Activated naive CD4-positive, alpha-beta T cell treated with anti-CD3 and anti-CD28 coated beads, Interleukin-2, amount 10 ng/mL, durations not matched to agents 7 days and 5 days (primary cell): ENCODE results near the gene NGRN.
"Not testable (repeated sequence)": the region's sequence is repeated elsewhere in the genome, so short reads cannot be mapped to it uniquely, and the experiment has no call there.

Experiments
- CTCF ChIA-PET: fragments of 350-600 bp; sonication (Branson Sonifier 250); formaldehyde crosslinking; loops from one replicate; lab custom pipeline; 2021; ENCODE audit warnings: antibody characterized with exemption; lab: Charles Lee
- DNase-seq: peaks from one replicate; pipeline ENCODE4 v3.0.0-alpha.2; 2020
- H3K27ac Mint-ChIP-seq: one replicate; pipeline ENCODE4 v1.8.0; 2021; ENCODE audit warnings: mild to moderate bottlenecking, moderate library complexity, mixed read lengths
- H3K27me3 Mint-ChIP-seq: one replicate; pipeline ENCODE4 v1.8.0; 2021; ENCODE audit warnings: mild to moderate bottlenecking, mixed read lengths
- H3K36me3 Mint-ChIP-seq: one replicate; pipeline ENCODE4 v1.8.0; 2021; ENCODE audit warnings: mixed read lengths
- H3K4me1 Mint-ChIP-seq: one replicate; pipeline ENCODE4 v1.8.0; 2021; ENCODE audit warnings: mixed read lengths
- H3K4me3 Mint-ChIP-seq: one replicate; pipeline ENCODE4 v1.8.0; 2021; ENCODE audit warnings: mild to moderate bottlenecking, moderate library complexity, mixed read lengths
- H3K9me3 Mint-ChIP-seq: one replicate; pipeline ENCODE4 v1.8.0; 2021; ENCODE audit warnings: mixed read lengths

The NGRN gene

DNA sequence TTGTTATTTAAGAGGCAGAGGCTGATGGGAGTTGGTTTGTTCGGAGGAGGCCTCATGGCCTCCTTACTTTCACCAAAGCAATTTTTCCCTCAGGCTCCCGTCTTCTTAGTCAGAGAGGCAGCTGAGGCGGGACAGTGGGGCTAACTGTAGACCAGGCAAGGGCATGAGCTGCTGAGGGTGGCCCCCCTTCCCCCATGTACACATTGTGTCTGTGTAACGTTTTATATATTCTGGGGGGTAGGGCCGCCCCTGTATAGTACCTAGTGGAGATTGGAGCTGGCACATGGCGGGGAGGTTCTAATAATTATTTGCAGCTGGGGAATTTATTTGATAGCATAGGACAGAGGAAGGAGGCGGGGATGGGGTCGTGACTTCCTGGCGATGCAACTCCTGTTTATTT lies 35.1 kb downstream of the NGRN start:
- no peak for DNase-seq
- Mint-ChIP-seq H3K36me3 (no peaks in the 10 kb centered on the region), H3K27ac (no peak overlapping the region), H3K9me3 (no peaks in the 10 kb centered on the region), H3K27me3 (peaks cover 17% of the 10 kb centered on the region), H3K4me3 (no peak overlapping the region), H3K4me1 (peaks cover 18% of the 10 kb centered on the region)
- CTCF ChIA-PET: interaction anchor here (0.7 to 8.1 kb wide), 10 partner anchors 7 to 213 kb away, joined by 3 to 91 read pairs (median 4); no protein-coding TSS in a partner anchor

DNA sequence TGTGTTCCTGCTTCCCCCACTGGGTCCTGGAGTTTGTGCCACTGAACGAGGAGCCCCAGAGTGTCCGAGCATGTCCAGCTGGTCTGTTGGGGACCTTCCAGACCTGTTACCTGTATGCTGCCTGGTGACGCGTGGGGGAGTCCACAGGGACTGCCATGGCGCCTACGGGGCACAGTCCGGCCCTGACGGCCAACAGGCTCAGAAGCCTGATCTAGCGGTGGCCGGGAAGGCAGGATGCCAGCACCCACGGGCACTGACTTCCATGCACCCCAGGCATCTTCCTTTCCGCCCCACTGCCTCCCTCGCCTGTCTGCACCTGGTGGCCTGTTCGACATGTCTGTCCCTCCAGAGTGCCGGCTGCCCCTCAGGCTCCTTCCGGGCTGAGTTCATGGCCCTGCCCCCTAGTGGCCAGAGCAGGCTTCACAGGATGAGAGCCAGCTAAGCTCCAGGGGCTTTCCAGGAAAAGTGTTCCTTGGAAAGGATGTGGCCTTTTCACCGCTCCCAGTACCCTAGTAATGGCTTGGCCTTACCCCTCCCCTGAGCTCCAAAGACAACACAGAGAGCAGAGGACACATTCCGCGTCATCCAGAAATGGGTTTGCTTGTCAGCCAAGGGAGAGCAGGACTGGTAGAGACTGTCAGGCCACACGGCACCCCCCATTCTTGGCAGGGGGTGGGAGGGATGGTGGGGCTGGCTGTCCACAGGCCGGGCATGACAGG lies 35.7 kb downstream of the NGRN start:
- peaks cover 21% of the 10 kb centered on the region for H3K4me1 Mint-ChIP-seq
- H3K4me3 Mint-ChIP-seq: no peak overlapping the region
- no peak overlapping the region for H3K27ac Mint-ChIP-seq
- H3K9me3 Mint-ChIP-seq: no peaks in the 10 kb centered on the region
- H3K36me3 Mint-ChIP-seq: no peaks in the 10 kb centered on the region
- DNase-seq: peak; percentile 72
- CTCF ChIA-PET: interaction anchor here (0.7 to 8.1 kb wide), 18 partner anchors 8 to 214 kb away, joined by 3 to 91 read pairs (median 4); no protein-coding TSS in a partner anchor
- H3K27me3 Mint-ChIP-seq: peaks cover 16% of the 10 kb centered on the region

DNA sequence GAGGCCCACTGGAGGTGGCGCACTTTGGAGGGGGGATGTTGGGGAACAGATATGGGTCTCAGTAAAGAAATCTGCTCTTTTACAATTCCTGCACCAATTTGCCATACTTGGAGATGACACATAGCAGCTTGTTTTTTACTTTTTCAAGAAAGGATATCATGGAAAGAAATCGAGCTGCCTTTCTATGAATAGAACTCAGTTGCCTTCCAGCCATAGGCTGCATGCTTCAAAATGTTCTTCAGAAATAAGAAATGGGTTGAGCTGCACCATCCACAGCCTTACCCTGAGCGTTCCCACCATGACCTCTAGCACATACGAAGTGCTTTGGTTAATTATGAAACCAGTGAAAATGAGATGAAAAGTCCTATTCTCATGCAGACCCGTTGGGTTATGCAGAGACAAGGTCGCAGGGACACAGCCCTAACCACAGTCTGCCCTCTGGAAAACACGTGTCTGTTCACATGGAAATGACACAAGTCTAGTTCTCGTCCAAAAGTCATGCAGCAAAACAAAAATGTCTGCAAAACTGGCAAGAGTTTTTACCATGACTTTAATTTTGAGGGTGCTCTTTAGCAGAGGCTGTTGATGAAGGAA lies 36.3 kb downstream of the NGRN start:
- H3K4me3 Mint-ChIP-seq: no peak overlapping the region
- no peak for DNase-seq
- peaks cover 16% of the 10 kb centered on the region for H3K27me3 Mint-ChIP-seq
- CTCF ChIA-PET: interaction anchor here (0.8 to 8.1 kb wide), 16 partner anchors 8 to 180 kb away, joined by 3 to 91 read pairs (median 4); no protein-coding TSS in a partner anchor
- H3K4me1 Mint-ChIP-seq: peaks cover 28% of the 10 kb centered on the region
- H3K9me3 Mint-ChIP-seq: no peaks in the 10 kb centered on the region
- no peak overlapping the region for H3K27ac Mint-ChIP-seq
- H3K36me3 Mint-ChIP-seq: no peaks in the 10 kb centered on the region

DNA sequence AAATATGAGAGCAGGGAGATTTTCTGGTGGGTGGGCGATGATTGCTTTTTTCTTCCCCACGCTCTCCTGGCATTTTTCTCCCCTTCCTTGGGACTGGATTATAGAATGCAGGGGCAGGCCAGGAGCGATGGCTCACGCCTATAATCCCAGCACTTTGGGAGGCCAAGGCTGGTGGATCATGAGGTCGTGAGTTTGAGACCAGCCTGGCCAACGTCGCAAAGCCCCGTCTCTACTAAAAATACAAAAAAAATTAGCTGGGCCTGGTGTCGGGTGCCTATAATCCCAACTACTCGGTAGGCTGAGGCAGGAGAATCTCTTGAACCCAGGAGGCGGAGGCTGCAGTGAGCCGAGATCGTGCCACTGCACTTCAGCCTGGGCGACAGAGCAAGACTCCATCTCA lies 39.9 kb downstream of the NGRN start:
- not testable (repeated sequence) for H3K27ac Mint-ChIP-seq, H3K9me3 Mint-ChIP-seq, H3K36me3 Mint-ChIP-seq, DNase-seq, H3K4me3 Mint-ChIP-seq
- CTCF ChIA-PET: interaction anchor here (1.4 to 8.1 kb wide), 3 partner anchors 12 to 162 kb away, joined by 3 to 91 read pairs (median 33); no protein-coding TSS in a partner anchor
- H3K27me3 Mint-ChIP-seq: peaks cover 12% of the 10 kb centered on the region
- H3K4me1 Mint-ChIP-seq: peaks cover 34% of the 10 kb centered on the region

DNA sequence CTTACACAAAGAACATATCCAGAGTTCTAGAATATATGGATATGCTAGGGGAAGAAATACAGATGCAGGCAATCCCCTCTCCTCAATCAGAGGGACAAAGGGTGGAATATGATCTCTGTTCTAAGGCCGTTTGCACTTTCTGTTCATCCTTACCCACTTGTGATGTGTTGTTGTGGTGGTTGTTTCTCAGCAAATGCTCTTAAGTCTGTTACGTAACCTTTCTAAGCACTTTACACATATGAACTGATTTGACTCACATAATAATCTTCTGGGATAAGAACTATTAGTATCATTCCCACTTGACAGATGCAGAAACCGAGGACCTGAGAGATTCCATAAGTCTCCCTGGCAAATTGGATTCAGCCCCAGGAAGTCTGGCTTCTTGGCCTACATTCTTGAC lies 40.5 kb downstream of the NGRN start:
- Mint-ChIP-seq H3K4me1 (peaks cover 31% of the 10 kb centered on the region), H3K9me3 (no peaks in the 10 kb centered on the region), H3K27ac (no peak overlapping the region), H3K36me3 (no peaks in the 10 kb centered on the region), H3K27me3 (peaks cover 12% of the 10 kb centered on the region), H3K4me3 (no peak overlapping the region)
- CTCF ChIA-PET: interaction anchor here (1.4 to 8.1 kb wide), 6 partner anchors 12 to 628 kb away, joined by 3 to 91 read pairs (median 6); no protein-coding TSS in a partner anchor
- DNase-seq: no peak

DNA sequence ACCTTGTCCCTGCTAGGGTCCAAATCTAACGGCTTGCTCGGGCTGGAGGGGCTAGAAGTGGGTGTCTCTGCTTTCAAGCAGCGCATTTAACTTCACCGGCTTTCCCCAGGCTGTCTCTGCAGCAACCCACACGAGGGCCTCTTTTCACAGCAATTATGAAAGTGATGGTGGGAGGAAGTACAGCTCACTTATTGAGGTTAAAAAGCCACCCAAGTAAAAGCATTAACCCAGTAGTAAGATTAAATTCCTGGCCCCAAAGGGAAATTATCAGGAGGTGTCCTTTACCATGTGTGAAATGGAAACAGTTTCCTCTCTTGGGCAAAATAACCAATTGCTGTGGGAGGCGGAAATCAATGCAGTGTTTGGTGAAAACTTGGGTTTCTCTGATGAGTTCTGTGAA lies 41.1 kb downstream of the NGRN start:
- DNase-seq: peak; percentile 50
- peaks cover 6% of the 10 kb centered on the region for H3K27me3 Mint-ChIP-seq
- CTCF ChIA-PET: interaction anchor here (1.4 to 8.1 kb wide), 7 partner anchors 13 to 627 kb away, joined by 3 to 91 read pairs (median 7); no protein-coding TSS in a partner anchor
- H3K27ac Mint-ChIP-seq: peak overlapping the region; percentile 70
- peaks cover 24% of the 10 kb centered on the region for H3K4me1 Mint-ChIP-seq
- no peaks in the 10 kb centered on the region for H3K36me3 Mint-ChIP-seq
- H3K9me3 Mint-ChIP-seq: no peaks in the 10 kb centered on the region
- H3K4me3 Mint-ChIP-seq: no peak overlapping the region

DNA sequence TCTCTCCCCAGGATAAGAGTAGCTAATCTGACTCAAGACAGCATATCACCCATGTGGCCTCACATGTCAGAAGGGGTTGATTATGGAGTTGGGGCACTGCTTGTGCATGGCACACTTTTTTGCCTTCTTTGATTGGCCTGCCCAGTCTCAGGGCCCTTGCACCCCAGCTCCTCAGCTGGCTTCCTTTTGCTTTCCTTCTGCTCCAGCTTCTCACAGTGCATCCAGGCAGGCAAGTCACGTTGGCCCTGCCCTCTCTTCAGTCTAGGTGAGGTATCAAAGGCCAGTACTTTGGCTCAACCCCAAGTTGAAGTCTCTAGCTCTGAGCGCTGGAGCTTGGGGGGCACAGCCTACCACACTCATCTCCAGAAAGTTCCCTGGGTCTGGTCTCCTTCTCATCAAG lies 42.2 kb downstream of the NGRN start:
- Mint-ChIP-seq H3K36me3 (no peaks in the 10 kb centered on the region), H3K27ac (no peak overlapping the region), H3K9me3 (no peaks in the 10 kb centered on the region), H3K27me3 (peaks cover 14% of the 10 kb centered on the region), H3K4me1 (peaks cover 19% of the 10 kb centered on the region), H3K4me3 (no peak overlapping the region)
- DNase-seq: no peak
- CTCF ChIA-PET: interaction anchor here (1.4 to 8.1 kb wide), 7 partner anchors 12 to 626 kb away, joined by 3 to 91 read pairs (median 7); no protein-coding TSS in a partner anchor

DNA sequence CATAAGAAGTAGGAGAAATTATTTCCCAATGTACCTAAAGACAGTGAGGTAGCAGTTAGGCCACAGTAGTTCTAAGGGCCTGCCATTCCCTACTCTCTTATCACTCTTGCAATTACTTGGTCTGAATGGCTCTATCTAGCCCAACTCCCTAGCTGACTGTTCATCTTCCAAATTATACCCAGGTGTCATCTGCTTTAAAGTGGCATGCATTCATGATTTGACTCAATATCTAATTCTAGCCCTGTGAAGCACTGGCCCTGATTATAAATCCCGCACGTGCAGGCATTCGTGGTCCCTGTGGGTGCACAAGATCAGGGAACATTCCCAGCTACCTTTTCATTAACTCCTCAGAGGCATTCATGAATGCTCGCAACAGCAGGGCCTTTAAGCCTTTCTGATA lies 43.5 kb downstream of the NGRN start:
- no peak overlapping the region for H3K4me3 Mint-ChIP-seq
- DNase-seq: no peak
- peaks cover 19% of the 10 kb centered on the region for H3K27me3 Mint-ChIP-seq
- no peaks in the 10 kb centered on the region for H3K36me3 Mint-ChIP-seq
- H3K9me3 Mint-ChIP-seq: no peaks in the 10 kb centered on the region
- H3K4me1 Mint-ChIP-seq: peaks cover 19% of the 10 kb centered on the region
- H3K27ac Mint-ChIP-seq: no peak overlapping the region
- CTCF ChIA-PET: interaction anchor here (0.9 to 3.9 kb wide), 4 partner anchors 7 to 42 kb away, joined by 3 to 21 read pairs (median 6); no protein-coding TSS in a partner anchor

DNA sequence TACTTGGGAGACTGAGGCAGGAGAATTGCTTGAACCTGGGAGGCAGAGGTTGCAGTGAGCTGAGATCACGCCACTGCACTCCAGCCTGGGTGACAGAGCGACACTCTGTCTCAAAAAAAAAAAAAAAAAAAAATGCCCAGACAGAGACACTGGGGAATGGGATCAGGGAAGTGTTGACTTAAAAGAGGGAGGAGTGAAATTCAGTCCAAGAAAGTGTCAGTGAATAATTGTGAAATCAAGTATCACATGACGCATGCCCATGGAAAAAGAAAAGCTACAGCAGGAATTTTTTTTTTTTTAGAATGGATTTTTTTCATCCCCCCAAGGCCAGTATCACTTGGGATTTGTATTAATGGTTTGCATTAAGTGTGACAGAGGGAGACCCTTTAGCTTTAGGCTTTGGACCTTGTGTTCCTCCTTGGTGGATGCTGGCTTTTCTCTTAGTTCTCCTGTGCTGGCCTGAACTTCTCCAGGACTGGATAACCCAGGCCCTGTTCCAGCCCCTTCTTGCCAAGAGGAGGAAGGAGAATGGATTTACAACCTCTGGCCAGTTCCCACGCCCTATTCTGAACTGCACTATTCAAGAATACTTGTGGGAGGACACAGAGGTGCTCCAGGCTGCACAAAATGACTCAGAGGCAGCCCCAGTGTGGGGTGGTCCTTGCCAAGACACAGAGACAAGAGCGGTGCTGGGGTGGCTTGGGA lies 50.0 kb downstream of the NGRN start:
- Mint-ChIP-seq H3K27me3 (peaks cover 33% of the 10 kb centered on the region), H3K9me3 (no peaks in the 10 kb centered on the region), H3K4me1 (peaks cover 5% of the 10 kb centered on the region), H3K27ac (no peak overlapping the region), H3K4me3 (no peak overlapping the region), H3K36me3 (no peaks in the 10 kb centered on the region)
- CTCF ChIA-PET: interaction anchor here (0.6 to 2.9 kb wide), 5 partner anchors 14 to 610 kb away, joined by 3 to 12 read pairs (median 5); no protein-coding TSS in a partner anchor
- no peak for DNase-seq

DNA sequence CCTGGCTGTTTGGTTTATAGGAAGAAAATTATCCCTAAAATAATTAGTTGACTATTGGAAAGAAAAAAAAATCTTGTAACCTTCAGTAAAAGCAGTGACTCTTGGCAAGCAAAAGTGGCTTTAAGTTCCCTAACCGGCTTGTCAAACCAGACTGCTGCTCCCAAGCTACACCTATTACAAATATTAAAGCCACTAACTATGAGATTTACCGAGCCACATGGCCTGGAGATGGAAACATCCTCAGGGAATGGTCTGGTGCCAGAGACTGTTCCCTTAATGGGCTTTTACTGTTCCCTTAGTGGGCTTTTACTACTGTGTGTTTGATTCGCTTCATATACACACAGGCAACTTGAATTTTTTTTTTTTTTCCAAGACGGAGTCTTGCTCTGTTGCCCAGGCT lies 50.7 kb downstream of the NGRN start:
- DNase-seq: no peak
- Mint-ChIP-seq H3K4me1 (peaks cover 7% of the 10 kb centered on the region), H3K36me3 (no peaks in the 10 kb centered on the region), H3K9me3 (no peaks in the 10 kb centered on the region), H3K27me3 (peaks cover 33% of the 10 kb centered on the region), H3K4me3 (no peak overlapping the region), H3K27ac (no peak overlapping the region)
- CTCF ChIA-PET: interaction anchor here (0.8 to 2.9 kb wide), 4 partner anchors 15 to 166 kb away, joined by 3 to 12 read pairs (median 6); no protein-coding TSS in a partner anchor

DNA sequence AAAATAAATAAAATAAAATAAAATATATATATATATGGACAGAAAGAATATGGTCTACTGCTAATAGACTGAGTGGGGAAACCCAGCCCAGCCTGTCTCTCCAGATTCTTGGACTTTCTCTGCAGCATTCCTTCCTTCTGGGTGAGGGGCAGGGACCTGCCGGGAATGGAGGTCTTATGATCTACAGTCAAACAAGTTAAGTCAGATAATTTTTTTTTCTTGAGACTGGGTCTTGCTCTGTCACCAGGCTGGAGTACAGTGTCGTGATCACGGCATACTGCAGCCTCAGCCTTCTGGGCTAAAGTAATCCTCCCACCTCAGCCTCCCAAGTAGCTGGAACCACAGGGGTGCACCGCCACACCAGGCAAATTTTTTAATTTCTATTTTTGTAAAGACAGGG lies 53.1 kb downstream of the NGRN start:
- no peaks in the 10 kb centered on the region for H3K9me3 Mint-ChIP-seq
- peaks cover 33% of the 10 kb centered on the region for H3K27me3 Mint-ChIP-seq
- no peak for DNase-seq
- CTCF ChIA-PET: interaction anchor here (0.8 to 4.2 kb wide), 14 partner anchors 8 to 331 kb away, joined by 3 to 137 read pairs (median 13); no protein-coding TSS in a partner anchor
- H3K27ac Mint-ChIP-seq: no peak overlapping the region
- no peak overlapping the region for H3K4me3 Mint-ChIP-seq
- H3K4me1 Mint-ChIP-seq: peaks cover 7% of the 10 kb centered on the region
- H3K36me3 Mint-ChIP-seq: no peaks in the 10 kb centered on the region

DNA sequence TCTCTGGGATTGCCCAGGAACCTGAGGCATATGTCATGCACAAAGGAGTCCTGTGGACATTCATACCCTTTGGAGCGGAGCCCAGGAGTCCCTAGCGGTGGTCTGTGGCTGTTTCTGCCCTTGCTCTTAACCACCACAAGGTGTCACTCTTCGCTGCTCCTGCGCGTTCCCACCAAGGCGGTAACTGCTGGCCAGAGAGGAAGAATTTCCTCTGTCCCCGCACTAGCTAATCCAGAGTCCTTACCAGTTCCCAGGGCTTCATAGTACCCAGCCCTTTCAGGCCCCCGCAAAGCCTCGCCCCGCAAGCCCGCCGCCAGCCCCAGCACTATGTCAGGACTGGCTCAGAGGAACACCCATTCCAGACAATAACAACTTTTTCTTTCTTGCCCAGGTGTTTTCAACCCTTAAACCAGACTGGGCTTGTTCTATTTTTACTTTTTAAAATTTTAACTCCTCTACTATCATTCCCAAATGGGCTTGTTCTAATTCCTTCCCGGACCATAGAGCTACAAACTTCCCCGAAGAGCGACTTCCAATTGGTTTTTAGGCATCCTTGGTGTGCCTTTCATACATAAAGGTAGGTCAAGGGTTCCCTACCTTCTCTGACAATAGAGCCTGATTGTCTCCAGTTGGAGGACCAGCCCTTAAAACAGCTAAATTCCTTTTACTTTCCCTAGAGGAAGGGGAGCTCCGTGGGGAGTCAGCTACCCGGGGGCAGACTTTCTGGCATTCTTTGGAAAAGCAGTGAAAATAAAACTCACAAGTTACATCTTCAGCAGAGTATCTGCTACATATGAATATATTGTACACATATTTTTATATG lies 54.8 kb downstream of the NGRN start:
- Mint-ChIP-seq H3K27ac (no peak overlapping the region), H3K4me1 (peaks cover 7% of the 10 kb centered on the region), H3K4me3 (no peak overlapping the region), H3K9me3 (no peaks in the 10 kb centered on the region), H3K27me3 (peaks cover 24% of the 10 kb centered on the region), H3K36me3 (no peaks in the 10 kb centered on the region)
- CTCF ChIA-PET: interaction anchor here (0.6 to 4.2 kb wide), 76 partner anchors 8 to 615 kb away, joined by 3 to 137 read pairs (median 4); partner anchors contain the start of genes HDDC3, IQGAP1, UNC45A and ZNF774
- peak; percentile 76 for DNase-seq

DNA sequence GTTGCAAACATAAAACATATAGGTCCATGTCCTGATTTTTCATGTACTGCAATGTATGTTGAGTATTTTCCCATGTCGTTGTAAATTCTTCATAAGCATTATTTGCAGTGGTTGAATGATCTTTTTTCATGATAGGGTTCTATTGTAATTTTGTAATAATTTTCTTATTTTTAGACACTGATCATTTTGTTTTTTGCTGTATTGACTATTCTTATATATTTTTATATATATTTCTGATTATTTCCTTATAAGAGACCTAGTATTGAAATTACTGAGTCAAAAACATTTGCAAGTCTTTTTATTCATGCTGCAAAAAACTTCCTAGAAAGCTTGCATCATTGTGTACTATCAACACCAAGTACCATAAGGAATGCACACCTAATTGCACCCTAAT lies 55.4 kb downstream of the NGRN start:
- no peaks in the 10 kb centered on the region for H3K9me3 Mint-ChIP-seq
- DNase-seq: no peak
- H3K36me3 Mint-ChIP-seq: no peaks in the 10 kb centered on the region
- H3K4me1 Mint-ChIP-seq: peaks cover 7% of the 10 kb centered on the region
- peaks cover 18% of the 10 kb centered on the region for H3K27me3 Mint-ChIP-seq
- H3K27ac Mint-ChIP-seq: no peak overlapping the region
- CTCF ChIA-PET: interaction anchor here (0.9 to 4.2 kb wide), 32 partner anchors 8 to 612 kb away, joined by 3 to 137 read pairs (median 8); partner anchors contain the start of genes HDDC3 and IQGAP1
- no peak overlapping the region for H3K4me3 Mint-ChIP-seq
